Spinal cord (tissue), 10 donors: ENCODE data around the gene NFIB. TPM values are rescaled to one million over a fixed set of nuclear protein-coding genes. Genes with fewer than 3 reads are reported as not detected.

Source experiments
- DNase-seq, 6 donors: peaks; one replicate each; pipeline versions ENCODE4 v3.0.0 to v3.0.0-alpha.2; 2013 to 2015; ENCODE audit warnings: low spot score in 6 of 6, low read depth in 4 of 6
- H3K27ac ChIP-seq: one replicate; pipeline ENCODE4 v1.5.1; 2013; ENCODE audit warnings: low read depth, low read length, control low read depth
- H3K27me3 ChIP-seq: one replicate; pipeline ENCODE4 v1.6.1; 2013; ENCODE audit warnings: low read length; ENCODE audit not compliant: control insufficient read depth, insufficient read depth
- H3K36me3 ChIP-seq: one replicate; pipeline ENCODE4 v1.6.1; 2013; ENCODE audit warnings: low read length; ENCODE audit not compliant: control insufficient read depth, insufficient read depth
- H3K4me1 ChIP-seq: one replicate; pipeline ENCODE4 v1.6.1; 2013; ENCODE audit warnings: low read length; ENCODE audit not compliant: control insufficient read depth, insufficient read depth
- H3K4me3 ChIP-seq: one replicate; pipeline ENCODE4 v1.5.1; 2013; ENCODE audit warnings: low read depth, low read length, control low read depth
- H3K9me3 ChIP-seq: one replicate; pipeline ENCODE4 v1.6.1; 2013; ENCODE audit warnings: low read length; ENCODE audit not compliant: control insufficient read depth, insufficient read depth
- WGBS: methylation state at CpG from one replicate; pipeline ENCODE4 v1.1.5; 2013; ENCODE audit warnings: missing lambda C conversion rate; ENCODE audit not compliant: insufficient coverage; 5-methylcytosine and 5-hydroxymethylcytosine counted together
- polyA plus RNA-seq, 2 donors: library from polyadenylated mRNA; unstranded; fragments of 120-200 nt; gene quantifications; one replicate each; pipeline ENCODE4 v1.2.1, GENCODE V29; 2013; ENCODE audit not compliant: insufficient read length in 2 of 2
- total RNA-seq, 2 donors: library from RNA; depleted of rRNA in 1 of 2; stranded (reverse); fragments of 120-200 nt in 1 of 2; fragments of >200 nt in 1 of 2; gene quantifications; one replicate each; pipeline versions ENCODE4 v1.2.3 to v1.2.4, GENCODE V29; 2013 to 2014
- donor health status: healthy.

NFIB gene
- total and polyA plus RNA-seq, 4 donors: 56.4 to 97.5 (median 90.0) TPM

GRCh38 chr9:14158916-14159315, 155.0 kb downstream of the NFIB start:
- H3K27ac ChIP-seq: no peak overlapping the region
- WGBS: no CpG with 5 or more reads among the region's 1 CpG
- no peaks in the 10 kb centered on the region for H3K27me3 ChIP-seq
- no peak for DNase-seq
- no peaks in the 10 kb centered on the region for H3K36me3 ChIP-seq
- no peak overlapping the region for H3K4me3 ChIP-seq
- no peaks in the 10 kb centered on the region for H3K9me3 ChIP-seq
- H3K4me1 ChIP-seq: no peaks in the 10 kb centered on the region

GRCh38 chr9:14158136-14158813, 155.7 kb downstream of the NFIB start:
- Histone ChIP-seq H3K4me3 (no peak overlapping the region), H3K9me3 (no peaks in the 10 kb centered on the region), H3K27ac (no peak overlapping the region), H3K36me3 (no peaks in the 10 kb centered on the region), H3K4me1 (no peaks in the 10 kb centered on the region), H3K27me3 (no peaks in the 10 kb centered on the region)
- no peak for DNase-seq
- no CpG with 5 or more reads among the region's 2 CpGs for WGBS

- DNase-seq: no peak
- no peak overlapping the region for H3K4me3 ChIP-seq
- WGBS: 78% methylated on average over 4 of the region's 4 CpGs
- H3K27me3 ChIP-seq: no peaks in the 10 kb centered on the region
- no peaks in the 10 kb centered on the region for H3K4me1 ChIP-seq
- H3K27ac ChIP-seq: no peak overlapping the region
- no peaks in the 10 kb centered on the region for H3K36me3 ChIP-seq
- H3K9me3 ChIP-seq: no peaks in the 10 kb centered on the region
Measured at GRCh38 chr9:14157191-14157590, 156.8 kb downstream of the NFIB start.

- Histone ChIP-seq H3K9me3 (no peaks in the 10 kb centered on the region), H3K36me3 (no peaks in the 10 kb centered on the region), H3K27ac (no peak overlapping the region), H3K27me3 (no peaks in the 10 kb centered on the region), H3K4me3 (no peak overlapping the region), H3K4me1 (no peaks in the 10 kb centered on the region)
- 77% methylated on average over 3 of the region's 6 CpGs for WGBS
- no peak for DNase-seq
Measured at GRCh38 chr9:14156046-14156445, 157.9 kb downstream of the NFIB start.

- no peak for DNase-seq
- Histone ChIP-seq H3K36me3 (no peaks in the 10 kb centered on the region), H3K4me1 (no peaks in the 10 kb centered on the region), H3K27me3 (no peaks in the 10 kb centered on the region), H3K27ac (no peak overlapping the region), H3K9me3 (no peaks in the 10 kb centered on the region), H3K4me3 (no peak overlapping the region)
- WGBS: no CpG with 5 or more reads among the region's 1 CpG
Measured at GRCh38 chr9:14155237-14155636, 158.7 kb downstream of the NFIB start.

- Histone ChIP-seq H3K4me1 (no peaks in the 10 kb centered on the region), H3K4me3 (no peak overlapping the region), H3K9me3 (no peaks in the 10 kb centered on the region), H3K27me3 (no peaks in the 10 kb centered on the region), H3K27ac (peak overlapping the region; percentile 6), H3K36me3 (no peaks in the 10 kb centered on the region)
- no peak for DNase-seq
- 50% methylated on average over 1 of the region's 3 CpGs for WGBS
Measured at GRCh38 chr9:14153310-14153720, 160.6 kb downstream of the NFIB start.

- Histone ChIP-seq H3K27me3 (no peaks in the 10 kb centered on the region), H3K9me3 (no peaks in the 10 kb centered on the region), H3K4me1 (no peaks in the 10 kb centered on the region), H3K27ac (no peak overlapping the region), H3K4me3 (no peak overlapping the region), H3K36me3 (no peaks in the 10 kb centered on the region)
- no peak for DNase-seq
- 89% methylated on average over 1 of the region's 3 CpGs for WGBS
Measured at GRCh38 chr9:14151451-14151850, 162.5 kb downstream of the NFIB start.

GRCh38 chr9:14148501-14149103, 165.3 kb downstream of the NFIB start:
- no peak for DNase-seq
- Histone ChIP-seq H3K4me1 (no peaks in the 10 kb centered on the region), H3K9me3 (no peaks in the 10 kb centered on the region), H3K4me3 (no peak overlapping the region), H3K27me3 (no peaks in the 10 kb centered on the region), H3K36me3 (peaks cover 3% of the 10 kb centered on the region), H3K27ac (no peak overlapping the region)
- WGBS: no CpG with 5 or more reads among the region's 3 CpGs

GRCh38 chr9:14147738-14148137, 166.2 kb downstream of the NFIB start:
- H3K27ac ChIP-seq: no peak overlapping the region
- WGBS: no CpG with 5 or more reads among the region's 1 CpG

GRCh38 chr9:14146201-14146874, 167.6 kb downstream of the NFIB start:
- H3K27ac ChIP-seq: no peak overlapping the region
- H3K4me3 ChIP-seq: no peak overlapping the region
- peak in 1 of 6 donors; percentile 35 for DNase-seq
- peaks cover 3% of the 10 kb centered on the region for H3K36me3 ChIP-seq
- no peaks in the 10 kb centered on the region for H3K4me1 ChIP-seq
- no peaks in the 10 kb centered on the region for H3K27me3 ChIP-seq
- no CpG with 5 or more reads among the region's 8 CpGs for WGBS
- H3K9me3 ChIP-seq: no peaks in the 10 kb centered on the region

More at GRCh38 chr9:14147738-14148137, 166.2 kb downstream of the NFIB start:
- DNase-seq: no peak
- H3K27me3 ChIP-seq: no peaks in the 10 kb centered on the region
- H3K4me1 ChIP-seq: no peaks in the 10 kb centered on the region
- no peak overlapping the region for H3K4me3 ChIP-seq
- no peaks in the 10 kb centered on the region for H3K9me3 ChIP-seq
- H3K36me3 ChIP-seq: peaks cover 3% of the 10 kb centered on the region
